ENCODE data around the gene COQ3.

GRCh38 chr6:99347804-99348203 lies 46.2 kb downstream of the COQ3 start:
- TF ChIP-seq CTCF (IDR thresholded peaks at IDR 0.05) (no peak), POLR2A (IDR thresholded peaks at IDR 0.05) (no peak)
